ENCODE measurements around the gene WDR46. TPM values are rescaled to one million over a fixed set of nuclear protein-coding genes. Genes with fewer than 3 reads are reported as not detected.
A peak's percentile ranks its signal among the peaks of the same experiment; 100 is the strongest.

WDR46 gene
- total and polyA plus RNA-seq, 11 donors, result 12.2 to 41.0 (median 21.4) TPM

DNA sequence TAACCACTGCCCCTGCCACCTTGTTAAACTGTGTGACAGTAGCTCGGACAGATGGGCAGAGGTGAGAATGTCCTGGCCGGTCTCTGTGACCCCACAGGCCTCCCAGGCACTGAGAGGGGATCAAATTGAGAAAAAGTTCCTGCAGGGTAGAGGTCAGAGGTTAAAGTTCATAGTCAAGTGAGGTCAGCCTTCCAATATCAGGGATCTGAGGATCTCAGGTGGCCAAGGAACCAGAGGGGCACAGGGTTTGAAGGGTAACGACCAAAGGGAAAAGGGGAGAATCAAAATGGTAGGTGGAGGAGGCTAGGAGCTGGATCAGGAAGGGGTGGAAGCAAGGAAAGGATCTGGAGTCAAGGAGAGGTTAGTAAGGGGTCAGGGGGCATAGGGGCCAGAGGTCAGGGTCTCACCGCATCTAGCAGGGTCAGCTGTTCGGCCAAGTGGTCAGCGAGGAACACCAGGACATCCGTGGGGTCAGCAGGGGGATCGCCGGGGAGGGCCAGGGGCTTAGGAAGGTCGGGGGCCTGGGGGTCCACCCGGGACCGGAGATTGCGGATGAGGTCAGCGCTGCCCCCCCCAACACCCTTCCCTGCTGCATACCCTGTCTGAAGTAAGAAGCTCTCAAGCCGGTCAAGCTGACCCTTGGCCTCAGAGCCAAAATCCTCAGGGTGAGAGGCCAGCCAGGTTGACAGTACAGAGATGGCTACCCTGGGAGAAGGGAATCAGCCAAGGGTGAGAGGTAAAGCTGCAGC, 6.8 kb upstream of the WDR46 start:
- Histone ChIP-seq H3K36me3 (peaks cover 0 to 65% (median 58%) of the 10 kb centered on the region in 9 donors), H3K27ac (no peak overlapping the region), H3K27me3 (no peaks in the 10 kb centered on the region), H3K4me3 (no peak overlapping the region), H3K9me3 (no peaks in the 10 kb centered on the region), H3K4me1 (peaks cover 0 to 31% (median 18%) of the 10 kb centered on the region in 12 donors)
- DNase-seq (peak in 1 of 5 donors; percentile 55), ATAC-seq (no peak)
- 86 to 91% (median 88%) methylated on average over 15 of the region's 15 CpGs for WGBS, 4 donors
- intact Hi-C loops (cut with DNase I), result no loop called here
- TF ChIP-seq, protein P1, sequence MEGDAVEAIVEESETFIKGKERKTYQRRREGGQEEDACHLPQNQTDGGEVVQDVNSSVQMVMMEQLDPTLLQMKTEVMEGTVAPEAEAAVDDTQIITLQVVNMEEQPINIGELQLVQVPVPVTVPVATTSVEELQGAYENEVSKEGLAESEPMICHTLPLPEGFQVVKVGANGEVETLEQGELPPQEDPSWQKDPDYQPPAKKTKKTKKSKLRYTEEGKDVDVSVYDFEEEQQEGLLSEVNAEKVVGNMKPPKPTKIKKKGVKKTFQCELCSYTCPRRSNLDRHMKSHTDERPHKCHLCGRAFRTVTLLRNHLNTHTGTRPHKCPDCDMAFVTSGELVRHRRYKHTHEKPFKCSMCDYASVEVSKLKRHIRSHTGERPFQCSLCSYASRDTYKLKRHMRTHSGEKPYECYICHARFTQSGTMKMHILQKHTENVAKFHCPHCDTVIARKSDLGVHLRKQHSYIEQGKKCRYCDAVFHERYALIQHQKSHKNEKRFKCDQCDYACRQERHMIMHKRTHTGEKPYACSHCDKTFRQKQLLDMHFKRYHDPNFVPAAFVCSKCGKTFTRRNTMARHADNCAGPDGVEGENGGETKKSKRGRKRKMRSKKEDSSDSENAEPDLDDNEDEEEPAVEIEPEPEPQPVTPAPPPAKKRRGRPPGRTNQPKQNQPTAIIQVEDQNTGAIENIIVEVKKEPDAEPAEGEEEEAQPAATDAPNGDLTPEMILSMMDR (IDR thresholded peaks at IDR 0.05), result no peak
- no peak for TF ChIP-seq POLR2A (IDR thresholded peaks at IDR 0.05)

DNA sequence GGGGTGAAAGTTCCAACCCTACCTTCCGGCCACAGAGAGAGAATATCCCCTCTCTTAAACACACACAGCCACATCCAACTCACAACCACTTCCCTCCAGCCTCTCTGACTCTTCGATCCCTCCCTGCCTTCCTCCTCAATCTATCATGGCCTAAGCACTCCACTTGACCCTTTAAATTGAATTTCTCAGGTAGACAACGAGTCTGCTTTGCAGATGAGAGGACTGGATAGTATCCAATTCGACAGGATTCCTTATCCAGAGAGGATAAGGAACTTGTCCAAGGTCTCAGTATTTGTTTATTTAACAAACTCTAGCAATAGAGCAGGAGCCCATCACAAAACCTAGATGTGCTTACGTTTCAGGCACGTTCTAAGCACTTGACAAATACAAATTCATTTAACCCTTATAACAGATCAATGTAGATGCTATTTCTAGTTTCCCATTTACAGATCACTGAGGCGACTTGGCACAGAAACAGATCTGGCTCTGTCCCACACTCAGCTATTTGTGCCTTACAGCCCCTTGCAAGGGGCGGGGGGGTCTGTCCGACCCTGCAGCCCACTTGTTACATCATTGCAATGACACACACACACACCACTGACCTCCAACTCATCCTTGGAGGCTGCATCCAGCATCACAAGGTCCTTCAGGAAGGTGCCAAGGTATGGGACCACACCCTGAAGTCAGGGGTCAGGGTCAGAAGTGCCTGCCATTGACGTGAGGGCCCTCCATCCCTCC, 5.2 kb upstream of the WDR46 start:
- peaks cover 0 to 65% (median 59%) of the 10 kb centered on the region in 9 donors for H3K36me3 ChIP-seq
- intact Hi-C loops (cut with DNase I), result no loop called here
- ATAC-seq, result no peak

DNA sequence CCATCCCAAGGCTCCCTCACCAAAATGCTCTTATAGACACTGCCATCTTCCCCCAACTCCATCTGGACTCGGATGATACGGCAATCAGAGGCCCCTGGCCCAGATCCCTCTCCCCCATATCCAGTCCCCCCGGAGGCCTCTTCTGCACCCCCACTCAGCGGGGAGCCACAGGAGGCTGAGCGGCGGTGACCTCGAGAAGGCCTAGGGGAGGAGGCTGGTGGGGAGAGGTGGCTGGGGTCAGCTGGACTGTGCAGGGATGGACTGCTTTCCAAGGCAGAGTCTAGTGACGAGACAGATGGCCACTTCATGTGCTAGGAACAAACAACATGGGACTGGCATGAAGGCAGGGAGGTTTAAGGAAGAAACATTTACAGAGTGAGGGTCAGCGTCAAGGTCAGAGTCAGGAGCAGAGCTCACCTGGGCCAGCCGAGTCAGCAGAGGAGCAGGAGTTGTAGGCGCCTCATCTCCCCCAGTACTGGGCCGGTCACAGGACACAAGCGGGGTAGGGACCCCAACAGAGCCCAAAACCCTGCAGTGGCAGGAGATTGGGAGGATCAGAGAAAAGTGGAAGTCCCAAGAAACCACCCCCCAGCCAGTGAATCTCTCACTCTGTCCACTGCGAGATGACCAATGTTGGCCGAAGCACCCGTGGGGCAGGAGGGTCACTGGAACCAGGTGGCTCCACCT, 4.1 kb upstream of the WDR46 start:
- DNase-seq, result peak in 1 of 5 donors; percentile 39
- no peak overlapping the region for H3K4me3 ChIP-seq
- no peak for ATAC-seq
- TF ChIP-seq POLR2A (IDR thresholded peaks at IDR 0.05), result no peak
- TF ChIP-seq, protein P1 (IDR thresholded peaks at IDR 0.05), result no peak
- H3K36me3 ChIP-seq, result peaks cover 0 to 65% (median 59%) of the 10 kb centered on the region in 9 donors
- H3K27me3 ChIP-seq, result no peaks in the 10 kb centered on the region
- H3K4me1 ChIP-seq, result peaks cover 0 to 33% (median 23%) of the 10 kb centered on the region in 12 donors
- WGBS, 4 donors, result 85 to 90% (median 87%) methylated on average over 15 to 16 of the region's 16 CpGs
- H3K9me3 ChIP-seq, result no peaks in the 10 kb centered on the region
- no peak overlapping the region for H3K27ac ChIP-seq
- intact Hi-C loops (cut with DNase I), result no loop called here

More for the DNA sequence above, 5.2 kb upstream of the WDR46 start:
- H3K9me3 ChIP-seq, result no peaks in the 10 kb centered on the region
- H3K4me1 ChIP-seq, result peaks cover 0 to 32% (median 18%) of the 10 kb centered on the region in 12 donors
- no peak for TF ChIP-seq POLR2A (IDR thresholded peaks at IDR 0.05)
- TF ChIP-seq, protein P1 (IDR thresholded peaks at IDR 0.05), result no peak
- no peak overlapping the region for H3K4me3 ChIP-seq
- no peak overlapping the region for H3K27ac ChIP-seq
- 69 to 74% (median 71%) methylated on average over 10 of the region's 10 CpGs for WGBS, 4 donors
- no peak for DNase-seq
- H3K27me3 ChIP-seq, result no peaks in the 10 kb centered on the region

DNA sequence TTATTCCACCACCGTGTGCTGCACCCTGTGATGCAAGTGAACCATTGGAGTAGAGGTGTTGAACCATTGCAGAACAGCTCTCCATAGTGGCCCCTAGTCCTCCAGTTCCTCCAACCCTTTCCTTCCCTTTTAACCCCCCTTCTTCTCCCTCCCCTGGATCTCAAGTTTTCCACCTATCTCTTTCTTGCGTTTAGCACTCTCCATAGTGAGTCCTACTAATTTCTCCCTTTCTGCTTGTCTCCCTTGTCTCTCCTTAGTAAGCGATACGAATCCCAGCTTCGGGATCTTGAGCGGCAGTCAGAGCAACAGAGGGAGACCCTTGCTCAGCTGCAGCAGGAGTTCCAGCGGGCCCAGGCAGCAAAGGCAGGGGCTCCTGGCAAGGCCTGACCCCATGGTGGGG, 1.4 kb upstream of the WDR46 start:
- ATAC-seq, result no peak
- Histone ChIP-seq H3K27me3 (no peaks in the 10 kb centered on the region), H3K4me3 (peak overlapping the region in 8 of 12 donors; percentile 60 to 90 (median 76)), H3K4me1 (peaks cover 0 to 25% (median 18%) of the 10 kb centered on the region in 12 donors), H3K36me3 (peaks cover 0 to 77% (median 64%) of the 10 kb centered on the region in 9 donors), H3K9me3 (no peaks in the 10 kb centered on the region), H3K27ac (no peak overlapping the region)
- no peak for TF ChIP-seq POLR2A (IDR thresholded peaks at IDR 0.05)
- TF ChIP-seq, protein P1 (IDR thresholded peaks at IDR 0.05), result no peak
- DNase-seq, result no peak
- 64 to 75% (median 70%) methylated on average over 7 of the region's 7 CpGs for WGBS, 4 donors
- intact Hi-C loops (cut with DNase I), result no loop called here

All from heart left ventricle (tissue), 16 donors.